ENCODE measurements around the gene SRP14.

SRP14 gene

GRCh38 chr15:40064231-40064894 lies 25.4 kb upstream of the SRP14 start:
- no peak overlapping the region for H3K27ac ChIP-seq
- no peak for TF ChIP-seq CTCF (IDR thresholded peaks at IDR 0.05)
- TF ChIP-seq ZFX (IDR thresholded peaks at IDR 0.05; ENCODE audit: borderline replicate concordance): no peak

GRCh38 chr15:40063563-40064011 lies 24.6 kb upstream of the SRP14 start:
- no peak overlapping the region for H3K27ac ChIP-seq
- TF ChIP-seq CTCF (IDR thresholded peaks at IDR 0.05) (no peak), ZFX (IDR thresholded peaks at IDR 0.05; ENCODE audit: borderline replicate concordance) (no peak)

GRCh38 chr15:40062816-40063562 lies 24.0 kb upstream of the SRP14 start:
- H3K27ac ChIP-seq: no peak overlapping the region
- TF ChIP-seq CTCF (IDR thresholded peaks at IDR 0.05): no peak
- no peak for TF ChIP-seq ZFX (IDR thresholded peaks at IDR 0.05; ENCODE audit: borderline replicate concordance)

- H3K27ac ChIP-seq: no peak overlapping the region
- TF ChIP-seq CTCF (IDR thresholded peaks at IDR 0.05): no peak
- no peak for TF ChIP-seq ZFX (IDR thresholded peaks at IDR 0.05; ENCODE audit: borderline replicate concordance)
Observed at GRCh38 chr15:40061212-40061901, 22.4 kb upstream of the SRP14 start.

- no peak overlapping the region for H3K27ac ChIP-seq
- no peak for TF ChIP-seq CTCF (IDR thresholded peaks at IDR 0.05)
- no peak for TF ChIP-seq ZFX (IDR thresholded peaks at IDR 0.05; ENCODE audit: borderline replicate concordance)
Observed at GRCh38 chr15:40060236-40060961, 21.4 kb upstream of the SRP14 start.

- no peak overlapping the region for H3K27ac ChIP-seq
- TF ChIP-seq ZFX (IDR thresholded peaks at IDR 0.05; ENCODE audit: borderline replicate concordance) (no peak), CTCF (IDR thresholded peaks at IDR 0.05) (no peak)
Observed at GRCh38 chr15:40059821-40060220, 20.8 kb upstream of the SRP14 start.
